ENCODE measurements around the gene MYPN. TPM values are rescaled to one million over a fixed set of nuclear protein-coding genes. Genes with fewer than 3 reads are reported as not detected.
A peak's percentile ranks its signal among the peaks of the same experiment; 100 is the strongest.

MYPN gene
- total RNA-seq, 2 experiments from 2014 or later: not detected

DNA sequence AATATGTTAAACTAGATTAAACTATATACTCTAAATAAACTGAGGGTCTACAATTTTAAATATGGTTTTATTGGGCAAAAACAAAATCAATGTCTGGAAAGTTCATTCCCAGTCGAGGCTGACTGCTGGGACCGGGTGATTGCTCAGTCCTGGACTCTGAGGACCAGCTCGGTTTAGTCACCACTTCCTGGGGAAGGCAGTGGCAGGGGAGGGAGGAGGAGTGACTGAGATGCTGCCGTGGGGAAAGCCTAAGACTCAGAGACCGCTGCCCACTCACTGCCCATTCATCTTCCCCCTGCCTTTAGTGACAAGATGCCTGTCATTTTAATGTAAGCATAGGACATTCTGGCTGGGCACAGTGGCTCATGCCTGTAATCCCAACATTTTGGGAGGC is 93.7 kb downstream of the MYPN start:
- ChIA-PET POLR2A (no interaction called here), CTCF (no interaction called here)
- intact Hi-C loops (cut with DNase I, micrococcal nuclease): no loop called here
- H3K4me3 Mint-ChIP-seq: no peak overlapping the region
- no peaks in the 10 kb centered on the region for H3K4me1 ChIP-seq (ENCODE audit: insufficient read depth, low read length)
- ATAC-seq (ENCODE audit: poor library complexity) (no peak), DNase-seq (peak in 2 of 14 experiments; percentile 20 to 42)
- H3K27me3 ChIP-seq (ENCODE audit: control insufficient read depth in 1 of 2, insufficient read depth in 2 of 2, low read length in 2 of 2): peaks cover 9 to 14% of the 10 kb centered on the region in 2 experiments
- H3K4me3 ChIP-seq (ENCODE audit: low read length): no peak overlapping the region
- no peaks in the 10 kb centered on the region for H3K9me3 ChIP-seq (ENCODE audit: control insufficient read depth in 1 of 2, insufficient read depth in 1 of 2, low read length in 2 of 2)
- no peaks in the 10 kb centered on the region for H3K4me1 Mint-ChIP-seq (ENCODE audit: low read depth)
- peaks cover 65% of the 10 kb centered on the region for H3K27me3 Mint-ChIP-seq
- H3K27ac Mint-ChIP-seq: no peak overlapping the region
- no peaks in the 10 kb centered on the region for H3K9me3 Mint-ChIP-seq
- H3K36me3 ChIP-seq (ENCODE audit: insufficient read depth, low read length): no peaks in the 10 kb centered on the region
- no peaks in the 10 kb centered on the region for H3K36me3 Mint-ChIP-seq (ENCODE audit: low read depth)
- H3K27ac ChIP-seq (ENCODE audit: low read depth in 1 of 2, low read length in 2 of 2): no peak overlapping the region
- no peak for TF ChIP-seq CTCF (IDR thresholded peaks at IDR 0.05)

- ATAC-seq (ENCODE audit: poor library complexity) (no peak), DNase-seq (peak in 2 of 14 experiments; percentile 11 to 22)
- Mint-ChIP-seq H3K9me3 (no peaks in the 10 kb centered on the region), H3K27ac (no peak overlapping the region), H3K4me3 (no peak overlapping the region), H3K36me3 (ENCODE audit: low read depth) (no peaks in the 10 kb centered on the region), H3K27me3 (peaks cover 25% of the 10 kb centered on the region), H3K4me1 (ENCODE audit: low read depth) (no peaks in the 10 kb centered on the region)
- peaks cover 0 to 9% of the 10 kb centered on the region in 2 experiments for H3K27me3 ChIP-seq (ENCODE audit: control insufficient read depth in 1 of 2, insufficient read depth in 2 of 2, low read length in 2 of 2)
- H3K36me3 ChIP-seq (ENCODE audit: insufficient read depth, low read length): no peaks in the 10 kb centered on the region
- H3K4me3 ChIP-seq (ENCODE audit: low read length): no peak overlapping the region
- no peak overlapping the region for H3K27ac ChIP-seq (ENCODE audit: low read depth in 1 of 2, low read length in 2 of 2)
- CTCF ChIA-PET: no interaction called here
- no peaks in the 10 kb centered on the region for H3K4me1 ChIP-seq (ENCODE audit: insufficient read depth, low read length)
- POLR2A ChIA-PET: no interaction called here
- intact Hi-C loops (cut with DNase I, micrococcal nuclease): loop anchor here in 1 of 2 experiments (5.0 kb wide), 1 partner anchor 94 kb away; no protein-coding TSS in a partner anchor
- no peak for TF ChIP-seq CTCF (IDR thresholded peaks at IDR 0.05)
- no peaks in the 10 kb centered on the region for H3K9me3 ChIP-seq (ENCODE audit: control insufficient read depth in 1 of 2, insufficient read depth in 1 of 2, low read length in 2 of 2)
These were observed 99.2 kb downstream of the MYPN start for GRCh38 chr10:68208424-68209042.

- H3K4me1 ChIP-seq (ENCODE audit: insufficient read depth, low read length): no peaks in the 10 kb centered on the region
- H3K4me1 Mint-ChIP-seq (ENCODE audit: low read depth): no peaks in the 10 kb centered on the region
- ChIA-PET POLR2A (no interaction called here), CTCF (interaction anchor here (0.6 to 1.3 kb wide), 2 partner anchors 137 to 387 kb away, joined by 3 read pairs; no protein-coding TSS in a partner anchor)
- H3K27ac ChIP-seq (ENCODE audit: low read depth in 1 of 2, low read length in 2 of 2): no peak overlapping the region
- H3K36me3 ChIP-seq (ENCODE audit: insufficient read depth, low read length): no peaks in the 10 kb centered on the region
- H3K9me3 Mint-ChIP-seq: no peaks in the 10 kb centered on the region
- H3K27ac Mint-ChIP-seq: no peak overlapping the region
- no peak for DNase-seq
- intact Hi-C loops (cut with DNase I, micrococcal nuclease): loop anchor here (1.0 to 2.0 kb wide), 2 partner anchors 137 to 687 kb away; no protein-coding TSS in a partner anchor
- no peak for TF ChIP-seq CTCF (IDR thresholded peaks at IDR 0.05)
- H3K4me3 ChIP-seq (ENCODE audit: low read length): no peak overlapping the region
- H3K9me3 ChIP-seq (ENCODE audit: control insufficient read depth in 1 of 2, insufficient read depth in 1 of 2, low read length in 2 of 2): no peaks in the 10 kb centered on the region
- no peaks in the 10 kb centered on the region for H3K36me3 Mint-ChIP-seq (ENCODE audit: low read depth)
- no peak for ATAC-seq (ENCODE audit: poor library complexity)
- H3K27me3 ChIP-seq (ENCODE audit: control insufficient read depth in 1 of 2, insufficient read depth in 2 of 2, low read length in 2 of 2): peaks cover 0 to 9% of the 10 kb centered on the region in 2 experiments
- peaks cover 8% of the 10 kb centered on the region for H3K27me3 Mint-ChIP-seq
- H3K4me3 Mint-ChIP-seq: no peak overlapping the region
These were observed 102.4 kb downstream of the MYPN start for GRCh38 chr10:68211669-68212068.

Data from CD4-positive, alpha-beta T cell (primary cell).